AG09309 (cell line): Measurements from ENCODE around the gene PLCB4.
A peak's percentile ranks its signal among the peaks of the same experiment; 100 is the strongest.

ENCODE experiments used
- DNase-seq: peaks from one replicate; pipeline ENCODE4 v3.0.0-alpha.2; 2010; ENCODE audit warnings: low read depth
- H3K4me3 ChIP-seq: 2 replicates; pipeline ENCODE4 v1.5.1; 2011; ENCODE audit warnings: mild to moderate bottlenecking, low read depth, low read length, moderate library complexity; ENCODE audit not compliant: control insufficient read depth
- TF ChIP-seq, protein P1 (sequence below): IDR thresholded peaks from 2 replicates; pipeline ENCODE4 v1.5.1; 2011; ENCODE audit warnings: mild to moderate bottlenecking, low read depth, low read length, inconsistent platforms; ENCODE audit not compliant: insufficient read depth, control insufficient read depth; ENCODE audit errors: missing control alignments

Gene PLCB4

DNA sequence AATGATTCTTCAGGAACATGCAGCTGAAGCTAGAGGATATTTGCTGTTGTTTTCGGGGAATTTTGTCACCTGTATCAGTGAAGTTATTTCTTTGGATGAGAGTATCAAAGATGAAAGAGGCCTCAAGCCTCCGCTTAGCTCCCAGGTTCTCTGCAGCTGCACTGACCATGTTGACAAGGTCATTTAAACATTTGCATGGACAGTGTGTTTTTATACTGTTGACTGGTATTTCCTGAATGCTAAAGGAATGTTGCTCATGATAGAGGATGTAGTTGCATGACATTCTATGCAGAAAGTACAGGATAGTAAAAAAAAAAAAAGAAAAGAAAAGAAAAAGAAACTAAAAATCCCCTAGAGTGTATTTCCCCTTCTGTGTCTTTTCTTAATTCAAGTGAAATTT is 279.9 kb downstream of the PLCB4 start:
- TF ChIP-seq, protein P1, sequence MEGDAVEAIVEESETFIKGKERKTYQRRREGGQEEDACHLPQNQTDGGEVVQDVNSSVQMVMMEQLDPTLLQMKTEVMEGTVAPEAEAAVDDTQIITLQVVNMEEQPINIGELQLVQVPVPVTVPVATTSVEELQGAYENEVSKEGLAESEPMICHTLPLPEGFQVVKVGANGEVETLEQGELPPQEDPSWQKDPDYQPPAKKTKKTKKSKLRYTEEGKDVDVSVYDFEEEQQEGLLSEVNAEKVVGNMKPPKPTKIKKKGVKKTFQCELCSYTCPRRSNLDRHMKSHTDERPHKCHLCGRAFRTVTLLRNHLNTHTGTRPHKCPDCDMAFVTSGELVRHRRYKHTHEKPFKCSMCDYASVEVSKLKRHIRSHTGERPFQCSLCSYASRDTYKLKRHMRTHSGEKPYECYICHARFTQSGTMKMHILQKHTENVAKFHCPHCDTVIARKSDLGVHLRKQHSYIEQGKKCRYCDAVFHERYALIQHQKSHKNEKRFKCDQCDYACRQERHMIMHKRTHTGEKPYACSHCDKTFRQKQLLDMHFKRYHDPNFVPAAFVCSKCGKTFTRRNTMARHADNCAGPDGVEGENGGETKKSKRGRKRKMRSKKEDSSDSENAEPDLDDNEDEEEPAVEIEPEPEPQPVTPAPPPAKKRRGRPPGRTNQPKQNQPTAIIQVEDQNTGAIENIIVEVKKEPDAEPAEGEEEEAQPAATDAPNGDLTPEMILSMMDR: no peak
- no peak overlapping the region for H3K4me3 ChIP-seq
- DNase-seq: no peak

DNA sequence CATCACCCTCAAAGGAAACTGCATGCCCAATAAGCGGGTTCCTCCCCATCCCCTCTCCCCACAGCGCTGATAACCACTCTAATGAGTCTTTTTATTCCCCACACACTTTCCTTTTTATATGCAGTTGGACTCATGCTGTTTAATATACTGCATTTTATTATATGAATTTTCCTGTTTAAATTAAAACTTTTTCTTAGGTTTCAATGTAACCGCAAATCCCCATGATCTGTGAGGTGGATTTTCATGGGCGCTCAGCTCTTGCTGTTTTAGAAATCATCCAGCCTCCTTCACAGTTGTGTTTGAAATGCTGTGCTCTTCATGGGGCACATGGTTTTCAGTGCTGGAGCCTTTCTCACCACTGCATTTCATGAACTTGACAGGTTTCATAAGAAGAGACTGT is 280.4 kb downstream of the PLCB4 start:
- TF ChIP-seq, protein P1: no peak
- no peak overlapping the region for H3K4me3 ChIP-seq
- no peak for DNase-seq

DNA sequence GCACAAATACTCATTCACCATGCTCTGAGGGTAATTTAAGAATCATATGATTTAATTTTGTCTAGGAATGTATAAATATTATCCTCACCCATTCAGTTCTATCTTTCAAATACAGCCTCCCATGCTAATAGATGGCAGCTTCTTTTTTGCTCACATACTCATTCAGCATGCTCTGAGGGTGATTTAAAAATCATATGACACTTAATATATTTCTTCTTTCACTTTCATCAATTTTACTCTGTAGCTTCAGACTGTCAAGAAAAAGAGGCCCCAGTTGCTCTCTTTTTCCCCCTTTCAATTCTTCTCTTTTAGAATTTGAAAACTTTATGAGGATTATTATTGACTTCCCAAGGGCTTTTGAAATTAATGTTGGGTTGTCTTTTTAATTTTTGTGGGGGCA is 283.9 kb downstream of the PLCB4 start:
- TF ChIP-seq, protein P1: no peak
- no peak overlapping the region for H3K4me3 ChIP-seq
- no peak for DNase-seq

DNA sequence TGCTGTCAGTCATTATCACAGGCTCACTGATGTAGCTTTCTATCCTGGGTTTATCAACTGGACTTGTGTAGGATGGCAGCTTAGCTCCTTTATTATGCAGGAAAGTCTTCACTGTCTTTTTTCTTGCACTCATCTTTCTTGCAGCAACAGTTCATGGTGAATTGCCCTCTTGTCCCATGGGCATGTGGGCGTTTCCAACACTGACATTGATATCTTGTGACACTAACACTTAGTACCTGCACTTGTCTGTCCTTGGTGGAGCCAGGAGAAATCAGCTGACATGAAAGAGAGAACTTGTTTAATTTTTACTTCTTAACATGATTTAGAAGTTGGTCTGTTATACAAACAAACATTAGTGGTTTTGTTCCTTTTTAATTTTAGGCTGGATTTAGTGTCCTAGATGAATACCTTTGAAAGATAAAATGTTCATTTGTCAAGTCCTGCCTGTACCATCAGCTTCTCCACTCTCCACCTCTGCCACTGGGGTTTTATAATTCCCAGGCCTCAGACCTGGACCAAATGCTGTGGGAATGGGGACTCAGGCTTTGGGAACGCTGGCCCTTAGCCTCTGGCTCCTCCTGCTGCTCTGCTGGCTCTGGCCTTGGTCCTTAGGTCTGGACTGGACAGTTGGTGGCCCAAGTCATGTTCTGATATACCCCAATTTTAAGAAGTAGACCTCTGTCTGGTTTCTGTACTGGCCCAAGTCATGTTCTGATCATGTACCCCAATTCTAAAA is 284.5 kb downstream of the PLCB4 start:
- H3K4me3 ChIP-seq: no peak overlapping the region
- TF ChIP-seq, protein P1: peak; percentile 5
- no peak for DNase-seq

DNA sequence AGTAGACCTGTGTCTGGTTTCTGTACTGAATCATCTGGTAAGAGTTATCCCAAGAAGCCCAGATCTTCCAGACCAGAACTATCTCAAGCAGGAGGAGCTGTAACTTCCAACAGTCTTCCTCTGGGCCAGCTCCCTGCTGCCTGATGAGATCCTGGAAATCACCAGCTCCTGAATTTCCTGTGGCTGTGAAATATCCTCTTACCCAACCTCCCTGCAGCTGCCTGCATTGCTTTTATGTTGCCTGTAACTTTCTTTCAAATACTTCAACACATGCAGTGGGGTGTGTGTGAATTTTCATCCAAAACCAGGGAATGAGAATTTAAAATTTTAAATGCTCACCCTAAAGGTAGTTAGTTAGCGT is 285.0 kb downstream of the PLCB4 start:
- TF ChIP-seq, protein P1: no peak
- DNase-seq: peak; percentile 47
- no peak overlapping the region for H3K4me3 ChIP-seq

DNA sequence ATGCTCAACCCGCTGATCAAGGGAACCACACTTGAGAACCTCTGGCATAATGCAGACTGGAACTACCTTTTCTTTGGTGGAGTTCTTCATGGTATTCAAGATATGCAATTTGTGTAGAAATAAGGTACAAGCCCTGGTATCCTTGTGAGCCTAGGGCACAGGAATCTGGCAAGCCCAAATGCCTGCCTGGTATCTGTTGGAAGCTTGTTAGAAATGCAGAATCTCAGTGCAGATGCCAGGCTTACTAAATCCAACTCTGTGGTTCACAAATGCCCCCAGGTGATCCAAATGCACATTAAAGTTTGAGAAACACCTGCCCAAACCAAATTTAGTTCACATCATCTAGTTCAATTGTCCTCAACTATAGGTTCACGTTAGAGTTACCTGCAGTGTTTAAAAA is 285.7 kb downstream of the PLCB4 start:
- H3K4me3 ChIP-seq: no peak overlapping the region
- TF ChIP-seq, protein P1: no peak
- no peak for DNase-seq
